ENCODE data around the gene SLC12A7.
"Not testable (repeated sequence)": the region's sequence is repeated elsewhere in the genome, so short reads cannot be mapped to it uniquely, and the experiment has no call there.

Gene SLC12A7

DNA sequence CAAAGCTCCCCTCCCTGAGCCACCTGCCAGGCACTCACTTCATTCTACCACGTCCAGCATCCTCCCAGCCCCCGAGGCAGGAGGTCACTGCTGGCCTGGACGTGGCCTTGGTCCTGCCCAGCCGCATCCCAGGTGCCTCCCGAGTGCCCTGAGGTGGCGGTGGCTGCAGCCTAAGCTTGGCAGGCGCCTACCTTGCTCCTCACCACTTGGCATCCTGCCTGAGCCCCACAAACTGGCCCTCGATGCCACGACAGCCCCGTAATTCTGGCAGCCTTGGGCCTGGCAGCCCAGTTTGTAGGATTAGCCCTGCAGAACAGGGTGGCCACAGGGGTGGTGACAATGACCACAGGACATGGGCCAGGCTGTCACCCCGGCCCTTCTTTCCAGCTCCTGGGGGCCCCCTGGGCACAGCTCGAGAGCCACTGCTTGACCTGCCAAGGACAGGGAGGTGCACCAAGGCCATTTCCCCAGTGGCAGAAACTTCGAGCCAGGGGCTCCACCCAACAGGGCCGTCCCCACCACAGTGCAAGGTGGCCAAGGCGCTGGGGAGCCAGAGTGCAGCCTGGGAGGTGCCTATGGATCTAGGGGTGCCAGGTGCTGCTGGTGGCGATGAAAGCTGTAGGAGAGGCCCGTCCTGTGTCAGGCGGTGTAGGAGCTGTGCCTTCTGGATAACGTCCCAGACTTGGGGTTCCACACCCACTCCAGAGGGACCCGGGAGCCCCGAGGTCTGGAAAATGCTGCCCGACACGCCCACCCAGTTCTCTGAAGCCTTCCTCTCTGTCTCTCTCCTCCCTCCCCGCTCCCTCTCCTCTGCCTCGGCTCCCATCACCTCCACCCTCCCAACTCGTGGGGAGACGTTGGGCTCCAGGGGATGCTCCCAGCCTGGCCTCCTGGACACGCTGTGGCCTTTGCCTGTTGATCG is 84.9 kb downstream of the SLC12A7 start:
- no peaks in the 10 kb centered on the region for H3K9me3 Mint-ChIP-seq
- TF ChIP-seq, protein P1, sequence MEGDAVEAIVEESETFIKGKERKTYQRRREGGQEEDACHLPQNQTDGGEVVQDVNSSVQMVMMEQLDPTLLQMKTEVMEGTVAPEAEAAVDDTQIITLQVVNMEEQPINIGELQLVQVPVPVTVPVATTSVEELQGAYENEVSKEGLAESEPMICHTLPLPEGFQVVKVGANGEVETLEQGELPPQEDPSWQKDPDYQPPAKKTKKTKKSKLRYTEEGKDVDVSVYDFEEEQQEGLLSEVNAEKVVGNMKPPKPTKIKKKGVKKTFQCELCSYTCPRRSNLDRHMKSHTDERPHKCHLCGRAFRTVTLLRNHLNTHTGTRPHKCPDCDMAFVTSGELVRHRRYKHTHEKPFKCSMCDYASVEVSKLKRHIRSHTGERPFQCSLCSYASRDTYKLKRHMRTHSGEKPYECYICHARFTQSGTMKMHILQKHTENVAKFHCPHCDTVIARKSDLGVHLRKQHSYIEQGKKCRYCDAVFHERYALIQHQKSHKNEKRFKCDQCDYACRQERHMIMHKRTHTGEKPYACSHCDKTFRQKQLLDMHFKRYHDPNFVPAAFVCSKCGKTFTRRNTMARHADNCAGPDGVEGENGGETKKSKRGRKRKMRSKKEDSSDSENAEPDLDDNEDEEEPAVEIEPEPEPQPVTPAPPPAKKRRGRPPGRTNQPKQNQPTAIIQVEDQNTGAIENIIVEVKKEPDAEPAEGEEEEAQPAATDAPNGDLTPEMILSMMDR (IDR thresholded peaks at IDR 0.05), result no peak
- no peak for DNase-seq
- peaks cover 3% of the 10 kb centered on the region for H3K27me3 Mint-ChIP-seq (ENCODE audit: low read depth, poor library complexity)
- H3K4me1 Mint-ChIP-seq, result peaks cover 9% of the 10 kb centered on the region
- H3K27ac Mint-ChIP-seq, result no peak overlapping the region
- no peak overlapping the region for H3K4me3 Mint-ChIP-seq
- H3K36me3 Mint-ChIP-seq (ENCODE audit: low read depth), result no peaks in the 10 kb centered on the region

DNA sequence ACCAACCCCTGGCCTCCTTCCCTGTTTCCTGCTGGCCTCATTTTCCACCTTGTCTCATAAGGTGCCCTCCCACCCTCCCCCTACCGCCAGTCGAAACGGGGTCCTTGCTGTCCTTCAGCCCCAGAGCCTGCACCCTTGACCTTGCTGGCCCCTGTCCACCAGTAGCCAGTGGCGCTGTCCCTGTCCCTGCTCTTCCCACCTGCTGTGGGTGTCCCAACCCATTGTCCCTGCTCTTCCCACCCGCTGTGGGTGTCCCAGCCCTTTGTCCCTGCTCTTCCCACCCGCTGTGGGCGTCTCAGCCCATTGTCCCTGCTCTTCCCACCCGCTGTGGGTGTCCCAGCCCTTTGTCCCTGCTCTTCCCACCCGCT is 89.9 kb downstream of the SLC12A7 start:
- H3K27ac Mint-ChIP-seq; H3K4me3 Mint-ChIP-seq; H3K36me3 Mint-ChIP-seq (ENCODE audit: low read depth); DNase-seq; H3K27me3 Mint-ChIP-seq (ENCODE audit: low read depth, poor library complexity); H3K9me3 Mint-ChIP-seq: not testable (repeated sequence)
- H3K4me1 Mint-ChIP-seq, result peaks cover 26% of the 10 kb centered on the region

DNA sequence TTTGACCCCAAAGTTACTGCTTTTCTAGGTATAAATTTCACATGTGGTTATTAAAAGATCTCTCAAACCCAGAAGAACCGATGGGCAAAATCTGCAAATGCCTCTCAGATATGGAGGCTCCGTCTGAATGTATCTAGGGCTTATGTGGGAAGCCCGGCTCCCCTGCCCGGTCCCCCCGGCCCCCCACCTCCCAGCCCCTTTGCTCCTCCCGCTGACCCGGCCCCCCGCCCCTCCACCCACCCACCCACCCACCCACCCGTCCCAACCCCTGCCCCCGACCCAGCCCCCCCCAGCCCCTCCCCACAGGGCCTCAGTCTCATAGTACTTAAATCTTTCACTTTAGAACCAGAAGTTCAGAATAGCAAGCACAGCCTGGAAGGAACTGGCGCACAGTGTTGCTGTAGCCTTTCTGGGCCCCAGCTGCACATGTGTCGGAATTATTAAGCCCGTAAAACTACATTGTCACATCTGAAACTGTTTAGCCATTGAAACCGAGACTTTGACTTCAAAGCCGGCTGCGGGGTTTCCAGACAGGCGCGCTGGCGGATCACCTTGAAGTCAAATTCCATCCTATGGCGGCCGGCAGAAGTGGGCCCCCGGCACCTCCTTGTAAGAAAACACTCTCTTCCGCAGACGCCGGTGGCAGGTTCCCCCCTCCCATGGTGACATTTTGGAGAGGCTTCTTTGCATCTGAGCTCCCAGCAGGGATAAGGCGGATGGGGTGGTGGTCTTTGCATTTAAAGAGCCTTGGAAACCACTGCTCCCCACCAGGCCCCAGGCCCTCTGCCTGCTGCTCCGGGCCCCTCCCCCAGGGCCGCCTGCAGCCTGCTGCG is 90.5 kb downstream of the SLC12A7 start:
- TF ChIP-seq, protein P1 (IDR thresholded peaks at IDR 0.05), result no peak
- Mint-ChIP-seq H3K4me1 (peaks cover 32% of the 10 kb centered on the region), H3K27ac (no peak overlapping the region), H3K9me3 (no peaks in the 10 kb centered on the region), H3K4me3 (no peak overlapping the region), H3K36me3 (ENCODE audit: low read depth) (no peaks in the 10 kb centered on the region), H3K27me3 (ENCODE audit: low read depth, poor library complexity) (no peaks in the 10 kb centered on the region)
- peak; percentile 67 for DNase-seq

DNA sequence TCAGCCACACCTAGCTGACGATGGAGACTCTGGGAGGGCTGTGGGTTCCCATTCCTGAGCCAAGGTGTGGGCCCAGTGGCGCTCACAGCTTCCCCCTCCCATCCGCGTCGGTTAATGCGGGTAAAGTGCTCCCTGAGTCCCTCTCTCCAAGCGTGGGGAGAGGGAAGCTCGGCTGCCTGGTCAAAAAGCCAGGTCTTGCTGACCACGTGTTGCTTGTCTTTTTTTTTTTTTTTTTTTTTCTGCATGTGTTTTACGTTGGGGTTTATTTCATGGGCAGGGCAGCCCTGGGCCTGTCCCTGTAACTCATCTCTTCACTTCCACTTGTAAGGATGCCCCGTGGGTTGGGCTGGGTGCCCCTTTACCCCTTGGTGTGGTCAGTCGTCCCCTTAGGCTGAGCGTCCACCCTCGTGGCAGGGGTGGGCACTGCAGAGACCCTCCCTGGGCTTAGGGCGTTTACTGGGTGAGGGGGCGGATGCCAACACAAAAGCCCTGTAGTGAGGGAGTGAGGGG is 91.4 kb downstream of the SLC12A7 start:
- H3K4me1 Mint-ChIP-seq, result peaks cover 40% of the 10 kb centered on the region
- TF ChIP-seq, protein P1 (IDR thresholded peaks at IDR 0.05), result no peak
- peak overlapping the region; percentile 35 for H3K4me3 Mint-ChIP-seq
- no peaks in the 10 kb centered on the region for H3K27me3 Mint-ChIP-seq (ENCODE audit: low read depth, poor library complexity)
- no peaks in the 10 kb centered on the region for H3K9me3 Mint-ChIP-seq
- H3K36me3 Mint-ChIP-seq (ENCODE audit: low read depth), result no peaks in the 10 kb centered on the region
- DNase-seq, result no peak
- H3K27ac Mint-ChIP-seq, result no peak overlapping the region

DNA sequence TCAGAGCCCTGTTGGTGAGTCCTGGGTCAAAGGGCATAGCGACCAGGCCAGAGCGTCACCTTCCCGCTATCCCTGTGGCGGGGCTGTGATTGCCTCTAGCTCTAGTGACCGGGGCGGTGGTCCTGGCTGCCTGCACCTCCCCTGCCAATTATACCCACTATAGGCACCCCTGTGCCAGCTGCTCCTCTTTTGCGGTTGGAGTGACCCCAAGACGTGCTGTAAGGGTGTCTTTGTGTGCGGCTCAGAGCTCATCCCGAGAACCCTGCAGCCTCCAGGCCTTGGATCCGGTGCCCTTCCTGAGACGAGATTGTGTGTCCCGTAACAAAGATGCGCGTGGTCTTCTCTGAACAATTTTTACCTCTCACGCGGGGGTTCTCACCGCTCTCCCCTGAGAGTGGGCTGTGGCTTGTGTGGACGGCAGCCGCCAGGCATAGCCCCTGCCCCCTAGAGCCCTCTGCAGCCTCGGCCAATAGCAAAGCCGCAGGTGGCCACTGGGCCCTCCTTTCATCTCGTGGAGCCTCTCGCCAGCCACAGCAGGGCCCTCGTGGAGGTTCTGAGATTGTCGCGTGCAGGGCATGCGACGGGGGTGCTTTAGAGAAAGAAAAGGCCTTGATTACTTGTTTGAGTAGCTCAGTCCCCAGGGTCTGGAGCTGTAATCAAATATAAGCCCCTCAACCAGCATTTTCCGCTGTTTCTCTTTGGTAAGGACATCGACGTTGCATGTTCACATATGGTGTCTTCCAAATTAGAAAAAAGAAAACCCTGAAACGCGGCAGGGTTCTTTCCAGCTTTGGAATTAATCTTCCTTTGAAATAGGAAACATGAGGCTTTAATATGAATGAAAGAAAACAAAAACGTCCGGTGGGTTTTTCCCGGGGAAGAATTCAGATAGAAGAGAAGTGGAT is 92.6 kb downstream of the SLC12A7 start:
- Mint-ChIP-seq H3K4me1 (peaks cover 42% of the 10 kb centered on the region), H3K27me3 (ENCODE audit: low read depth, poor library complexity) (no peaks in the 10 kb centered on the region), H3K4me3 (no peak overlapping the region), H3K36me3 (ENCODE audit: low read depth) (no peaks in the 10 kb centered on the region), H3K27ac (no peak overlapping the region), H3K9me3 (no peaks in the 10 kb centered on the region)
- DNase-seq, result no peak
- TF ChIP-seq, protein P1 (IDR thresholded peaks at IDR 0.05), result no peak
